ENCODE measurements around the gene ENOSF1. TPM values are rescaled to one million over a fixed set of nuclear protein-coding genes. Genes with fewer than 3 reads are reported as not detected.

Gene ENOSF1
- total RNA-seq, 1 donor from 2014 or later = 16.7 TPM

DNA sequence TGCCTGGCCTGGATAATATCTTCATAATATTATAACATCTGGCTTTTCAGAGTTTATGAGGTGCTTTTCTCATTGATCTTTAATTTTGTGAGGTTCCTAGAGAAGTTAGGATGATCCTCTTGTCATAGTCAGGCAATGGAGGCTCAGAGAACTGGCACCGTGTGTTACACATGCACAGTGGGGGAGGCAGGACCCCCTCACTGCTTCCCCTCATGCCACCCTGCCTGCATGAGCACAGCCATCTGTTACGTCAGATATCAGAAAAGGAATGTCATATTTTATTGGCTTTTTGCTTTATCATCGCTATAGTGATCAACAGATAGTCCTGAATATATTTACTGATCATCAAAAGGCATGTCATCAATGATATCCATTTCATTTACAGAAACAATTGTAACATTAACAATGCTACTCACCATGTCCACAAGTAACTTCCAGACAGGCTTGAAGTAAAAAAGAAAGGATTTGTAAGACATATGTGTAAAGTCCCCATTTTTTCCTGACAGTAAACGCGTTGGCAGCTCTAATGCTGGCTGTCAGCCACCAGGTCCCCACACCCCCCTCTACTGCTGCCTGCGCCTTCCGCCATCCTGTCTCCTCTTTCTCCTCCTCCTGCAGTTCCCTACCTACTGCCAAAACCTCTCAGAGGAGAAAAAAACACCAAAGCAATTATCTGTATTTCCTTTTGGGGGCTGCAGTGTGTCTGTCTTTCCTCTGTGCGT is 18.8 kb downstream of the ENOSF1 start:
- H3K27me3 Mint-ChIP-seq (ENCODE audit: low read depth) = no peaks in the 10 kb centered on the region

DNA sequence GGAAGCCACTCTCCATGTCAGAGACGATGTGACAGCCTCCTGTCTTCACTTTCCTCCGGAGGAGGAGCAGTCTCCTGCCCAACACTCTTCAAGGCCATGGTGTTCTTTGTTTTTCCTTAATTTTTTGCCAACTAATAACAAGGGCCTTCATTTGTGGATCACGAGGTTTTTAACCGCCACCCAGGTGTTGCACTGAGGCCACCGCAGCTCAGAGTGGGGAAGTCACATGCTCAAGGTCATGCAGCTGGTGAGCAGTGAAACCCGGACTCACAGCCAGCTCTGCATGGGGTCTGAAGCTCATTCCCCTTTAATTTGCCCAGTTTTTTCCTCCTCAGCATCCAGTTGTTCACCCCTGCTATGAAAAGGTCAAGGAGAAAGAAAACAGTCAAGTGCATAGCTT is 19.6 kb downstream of the ENOSF1 start:
- no peak overlapping the region for H3K27ac Mint-ChIP-seq (ENCODE audit: unreplicated experiment)
- H3K9me3 Mint-ChIP-seq (ENCODE audit: low read depth) = no peaks in the 10 kb centered on the region
- H3K4me3 Mint-ChIP-seq (ENCODE audit: unreplicated experiment) = no peak overlapping the region
- H3K27me3 Mint-ChIP-seq (ENCODE audit: low read depth) = no peaks in the 10 kb centered on the region
- H3K4me1 Mint-ChIP-seq (ENCODE audit: low read depth) = no peaks in the 10 kb centered on the region
- TF ChIP-seq, protein P1, sequence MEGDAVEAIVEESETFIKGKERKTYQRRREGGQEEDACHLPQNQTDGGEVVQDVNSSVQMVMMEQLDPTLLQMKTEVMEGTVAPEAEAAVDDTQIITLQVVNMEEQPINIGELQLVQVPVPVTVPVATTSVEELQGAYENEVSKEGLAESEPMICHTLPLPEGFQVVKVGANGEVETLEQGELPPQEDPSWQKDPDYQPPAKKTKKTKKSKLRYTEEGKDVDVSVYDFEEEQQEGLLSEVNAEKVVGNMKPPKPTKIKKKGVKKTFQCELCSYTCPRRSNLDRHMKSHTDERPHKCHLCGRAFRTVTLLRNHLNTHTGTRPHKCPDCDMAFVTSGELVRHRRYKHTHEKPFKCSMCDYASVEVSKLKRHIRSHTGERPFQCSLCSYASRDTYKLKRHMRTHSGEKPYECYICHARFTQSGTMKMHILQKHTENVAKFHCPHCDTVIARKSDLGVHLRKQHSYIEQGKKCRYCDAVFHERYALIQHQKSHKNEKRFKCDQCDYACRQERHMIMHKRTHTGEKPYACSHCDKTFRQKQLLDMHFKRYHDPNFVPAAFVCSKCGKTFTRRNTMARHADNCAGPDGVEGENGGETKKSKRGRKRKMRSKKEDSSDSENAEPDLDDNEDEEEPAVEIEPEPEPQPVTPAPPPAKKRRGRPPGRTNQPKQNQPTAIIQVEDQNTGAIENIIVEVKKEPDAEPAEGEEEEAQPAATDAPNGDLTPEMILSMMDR (IDR thresholded peaks at IDR 0.05) = no peak
- H3K36me3 Mint-ChIP-seq (ENCODE audit: low read depth) = peaks cover 4% of the 10 kb centered on the region
- no peak for DNase-seq (ENCODE audit: low spot score)

More for the DNA sequence above, 18.8 kb downstream of the ENOSF1 start:
- Mint-ChIP-seq H3K4me1 (ENCODE audit: low read depth) (no peaks in the 10 kb centered on the region), H3K27ac (ENCODE audit: unreplicated experiment) (no peak overlapping the region), H3K4me3 (ENCODE audit: unreplicated experiment) (no peak overlapping the region), H3K36me3 (ENCODE audit: low read depth) (peaks cover 4% of the 10 kb centered on the region), H3K9me3 (ENCODE audit: low read depth) (no peaks in the 10 kb centered on the region)
- no peak for DNase-seq (ENCODE audit: low spot score)
- TF ChIP-seq, protein P1 (IDR thresholded peaks at IDR 0.05) = no peak

DNA sequence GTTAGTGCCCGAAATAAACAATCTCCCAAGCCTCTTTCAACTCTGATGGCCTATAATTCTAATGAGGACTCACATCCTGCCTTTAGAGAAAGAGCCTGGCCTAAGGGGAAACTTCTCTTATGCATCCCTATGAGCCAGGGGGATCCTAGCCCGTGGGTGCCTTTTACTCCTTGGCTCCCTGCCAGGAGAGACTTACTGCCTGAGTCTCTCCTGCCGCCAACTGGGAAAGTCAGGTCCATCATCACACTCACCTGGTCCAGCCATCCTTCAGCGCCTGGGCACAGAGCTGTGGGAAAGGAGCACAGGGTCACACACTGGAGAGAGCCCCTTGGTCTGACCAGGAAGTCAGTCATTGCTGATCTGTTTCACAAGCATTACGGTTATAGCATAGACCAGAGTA is 24.1 kb downstream of the ENOSF1 start:
- Mint-ChIP-seq H3K27ac (ENCODE audit: unreplicated experiment) (no peak overlapping the region), H3K9me3 (ENCODE audit: low read depth) (no peaks in the 10 kb centered on the region), H3K36me3 (ENCODE audit: low read depth) (peaks cover 5% of the 10 kb centered on the region), H3K4me3 (ENCODE audit: unreplicated experiment) (no peak overlapping the region), H3K27me3 (ENCODE audit: low read depth) (no peaks in the 10 kb centered on the region), H3K4me1 (ENCODE audit: low read depth) (no peaks in the 10 kb centered on the region)
- TF ChIP-seq, protein P1 (IDR thresholded peaks at IDR 0.05) = no peak
- no peak for DNase-seq (ENCODE audit: low spot score)

DNA sequence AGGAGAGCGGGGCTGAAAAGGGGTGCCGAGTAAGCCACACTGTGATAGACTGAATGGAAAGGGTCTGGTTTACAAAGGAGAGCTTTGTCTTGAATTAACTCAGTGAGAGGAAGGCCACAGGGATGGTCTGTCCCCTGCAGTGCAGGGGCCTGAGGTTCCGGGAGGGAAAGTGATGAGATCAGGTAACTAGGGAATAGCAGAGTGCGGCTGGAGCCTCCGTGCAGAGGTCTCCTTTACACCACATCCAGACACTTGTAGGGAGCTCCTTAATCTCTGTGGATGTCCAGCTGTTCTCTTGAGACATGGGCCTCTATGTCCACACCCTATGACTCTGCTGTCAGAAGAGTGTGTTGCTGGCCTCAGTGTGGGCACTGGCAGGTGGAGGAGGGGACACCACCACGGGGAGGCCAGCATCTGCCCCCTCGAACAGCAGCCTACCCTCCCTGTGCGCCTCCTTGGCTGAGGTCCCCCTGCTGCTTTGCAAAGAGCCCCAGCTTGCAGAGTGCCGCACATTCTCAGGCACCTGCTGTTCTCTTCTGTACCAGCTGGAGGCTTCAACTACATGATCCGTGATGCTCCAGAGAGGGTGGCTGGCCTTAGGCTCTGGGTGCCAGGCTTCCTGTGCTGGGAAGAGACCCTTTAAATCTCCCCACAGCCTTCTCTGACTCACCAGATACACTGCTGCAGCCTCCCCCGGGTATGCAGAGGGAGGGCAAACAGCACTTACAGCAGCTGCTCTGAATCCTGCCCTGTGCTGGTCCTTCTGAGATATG is 25.9 kb downstream of the ENOSF1 start:
- no peak for DNase-seq (ENCODE audit: low spot score)
- TF ChIP-seq, protein P1 (IDR thresholded peaks at IDR 0.05) = no peak
- no peak overlapping the region for H3K4me3 Mint-ChIP-seq (ENCODE audit: unreplicated experiment)
- H3K27me3 Mint-ChIP-seq (ENCODE audit: low read depth) = no peaks in the 10 kb centered on the region
- H3K4me1 Mint-ChIP-seq (ENCODE audit: low read depth) = no peaks in the 10 kb centered on the region
- H3K9me3 Mint-ChIP-seq (ENCODE audit: low read depth) = no peaks in the 10 kb centered on the region
- peaks cover 7% of the 10 kb centered on the region for H3K36me3 Mint-ChIP-seq (ENCODE audit: low read depth)
- no peak overlapping the region for H3K27ac Mint-ChIP-seq (ENCODE audit: unreplicated experiment)

DNA sequence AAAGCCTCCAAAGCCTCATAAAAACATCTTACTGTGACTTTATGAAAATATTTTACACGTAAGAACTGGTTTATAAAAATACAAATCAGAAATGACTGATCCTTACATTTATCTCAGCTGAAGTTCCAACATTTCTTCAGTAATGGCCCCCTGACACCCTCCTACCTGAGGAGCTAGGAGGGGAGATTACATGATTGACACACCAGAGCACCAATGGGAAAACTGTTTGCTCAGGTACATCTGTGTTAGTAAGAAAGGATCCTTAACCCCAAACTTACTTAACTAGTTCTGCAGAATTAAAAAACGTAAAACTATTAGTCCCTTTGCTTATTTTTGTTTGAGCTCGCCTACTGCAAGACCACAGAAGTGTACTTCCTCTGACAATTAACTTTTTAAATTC is 27.0 kb downstream of the ENOSF1 start:
- Mint-ChIP-seq H3K27ac (ENCODE audit: unreplicated experiment) (no peak overlapping the region), H3K9me3 (ENCODE audit: low read depth) (no peaks in the 10 kb centered on the region), H3K36me3 (ENCODE audit: low read depth) (peaks cover 7% of the 10 kb centered on the region), H3K4me1 (ENCODE audit: low read depth) (no peaks in the 10 kb centered on the region), H3K4me3 (ENCODE audit: unreplicated experiment) (no peak overlapping the region), H3K27me3 (ENCODE audit: low read depth) (no peaks in the 10 kb centered on the region)
- no peak for DNase-seq (ENCODE audit: low spot score)
- TF ChIP-seq, protein P1 (IDR thresholded peaks at IDR 0.05) = no peak
